Inflammatory macrophage (primary cell): ENCODE results near the gene PRPS1L1.

Experiments used
- DNase-seq, 2 donors: peaks; one replicate each; pipeline ENCODE4 v3.0.0-alpha.2; 2020 to 2022

Gene PRPS1L1

GRCh38 chr7:18013936-18014335 lies 13.7 kb downstream of the PRPS1L1 start:
- DNase-seq, result no peak

DNA sequence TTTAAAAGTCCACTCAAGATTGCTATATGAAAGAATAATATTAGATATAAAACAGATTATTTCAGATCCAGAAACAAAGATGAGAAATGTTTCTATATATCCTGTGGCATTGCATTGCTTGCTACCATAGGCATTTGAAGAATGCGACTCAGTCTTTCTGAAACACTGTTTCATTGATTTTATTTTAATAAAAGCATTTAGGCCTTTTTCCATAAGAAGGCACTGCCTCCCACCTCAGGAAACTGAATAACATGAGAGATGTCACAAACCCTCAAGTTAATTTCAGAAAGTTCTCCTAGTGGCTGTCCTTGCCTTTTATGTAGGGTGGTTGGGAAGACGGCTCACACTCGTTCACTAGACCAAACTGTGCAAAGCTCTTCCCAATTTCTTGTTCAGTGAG lies 23.3 kb downstream of the PRPS1L1 start:
- no peak for DNase-seq

GRCh38 chr7:18003286-18003994 lies 24.2 kb downstream of the PRPS1L1 start:
- DNase-seq, result no peak

GRCh38 chr7:17998692-17999091 lies 29.0 kb downstream of the PRPS1L1 start:
- no peak for DNase-seq

DNA sequence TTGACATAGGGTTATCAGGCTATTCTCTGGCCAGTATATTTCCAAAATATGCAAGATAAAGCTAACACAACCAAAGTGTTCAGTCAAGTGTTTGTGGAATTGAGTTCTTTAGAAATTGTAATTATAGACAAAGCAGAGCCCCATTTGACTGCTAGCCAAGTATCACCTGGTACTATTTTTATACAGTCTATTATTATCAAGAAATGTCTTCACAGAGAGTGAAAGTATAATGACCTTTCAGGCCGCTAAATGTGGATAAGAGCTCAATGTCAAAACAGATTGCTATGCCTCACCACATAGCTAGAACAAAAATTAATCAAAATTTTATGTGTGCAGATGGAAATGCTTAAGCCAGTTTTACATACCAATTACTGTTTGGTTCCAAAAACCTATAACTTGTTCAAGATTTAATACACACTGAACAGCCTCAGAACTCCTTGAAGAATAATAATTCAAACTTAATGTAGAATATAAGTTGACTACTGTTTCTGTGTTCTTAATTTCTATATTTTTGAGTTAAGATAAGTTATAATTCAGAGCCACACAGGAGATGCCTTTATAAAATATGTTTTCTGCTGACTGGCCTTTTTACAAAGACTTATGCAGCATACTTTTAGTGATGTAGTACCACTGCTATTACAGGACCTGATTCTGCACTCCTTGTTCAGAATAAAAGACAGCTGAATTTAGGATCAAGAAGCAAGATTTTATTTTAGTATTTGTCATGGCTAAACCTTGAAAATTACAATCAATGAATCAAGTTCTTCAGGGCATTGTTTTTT lies 31.0 kb downstream of the PRPS1L1 start:
- DNase-seq, result no peak

DNA sequence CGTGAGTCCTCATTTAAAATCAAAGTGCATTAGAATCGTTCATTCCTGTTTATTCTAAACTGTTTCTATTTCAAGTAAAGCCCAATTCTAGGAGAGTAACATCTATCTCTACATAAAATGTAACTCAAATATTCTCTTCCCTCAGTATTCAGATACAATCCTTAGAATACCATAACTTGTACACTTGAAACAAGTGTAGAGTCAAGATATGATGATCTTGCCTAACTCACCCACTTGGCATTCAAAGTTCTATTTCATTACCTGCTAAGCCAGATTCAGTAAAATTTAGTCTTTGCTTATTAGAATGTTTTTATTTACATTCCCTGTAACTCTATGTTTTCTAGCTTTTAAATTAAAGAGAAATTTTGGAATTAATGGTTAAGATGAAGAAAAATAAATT lies 31.6 kb downstream of the PRPS1L1 start:
- no peak for DNase-seq

DNA sequence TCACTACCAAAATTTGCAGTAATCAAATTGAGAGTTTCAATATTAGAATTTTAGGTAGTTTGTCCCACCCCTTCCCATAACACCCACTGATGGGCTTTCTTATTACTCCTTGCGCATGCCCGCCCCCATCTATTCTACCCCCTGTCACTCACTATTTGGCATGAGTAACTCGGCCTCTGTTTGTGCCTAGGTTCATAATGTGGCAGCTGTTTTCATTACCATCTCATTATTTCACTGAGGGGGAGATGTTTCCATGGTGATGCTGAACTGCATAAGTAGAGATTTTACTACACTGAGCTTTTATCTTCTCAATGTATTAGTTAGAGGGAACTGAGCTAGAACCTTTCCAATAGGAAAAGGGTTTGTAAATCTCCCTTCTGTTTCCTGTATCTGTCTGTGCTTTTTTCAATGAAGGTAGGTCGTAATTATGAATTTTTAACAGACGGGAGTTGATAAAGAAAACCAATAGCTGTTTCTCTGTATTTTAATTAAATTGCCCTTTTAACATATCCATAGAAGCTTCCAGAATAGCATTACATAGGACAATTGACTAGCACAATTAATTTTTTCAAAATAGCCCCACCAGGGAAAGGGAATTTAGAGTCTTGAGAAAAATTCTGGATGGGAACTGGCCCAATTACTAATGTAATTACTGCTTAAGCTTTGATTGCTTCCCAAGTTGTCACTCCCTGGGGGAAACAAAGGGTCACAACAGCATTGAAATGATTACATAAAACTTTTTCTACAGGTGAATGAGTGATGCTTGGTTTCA lies 33.4 kb downstream of the PRPS1L1 start:
- no peak for DNase-seq

DNA sequence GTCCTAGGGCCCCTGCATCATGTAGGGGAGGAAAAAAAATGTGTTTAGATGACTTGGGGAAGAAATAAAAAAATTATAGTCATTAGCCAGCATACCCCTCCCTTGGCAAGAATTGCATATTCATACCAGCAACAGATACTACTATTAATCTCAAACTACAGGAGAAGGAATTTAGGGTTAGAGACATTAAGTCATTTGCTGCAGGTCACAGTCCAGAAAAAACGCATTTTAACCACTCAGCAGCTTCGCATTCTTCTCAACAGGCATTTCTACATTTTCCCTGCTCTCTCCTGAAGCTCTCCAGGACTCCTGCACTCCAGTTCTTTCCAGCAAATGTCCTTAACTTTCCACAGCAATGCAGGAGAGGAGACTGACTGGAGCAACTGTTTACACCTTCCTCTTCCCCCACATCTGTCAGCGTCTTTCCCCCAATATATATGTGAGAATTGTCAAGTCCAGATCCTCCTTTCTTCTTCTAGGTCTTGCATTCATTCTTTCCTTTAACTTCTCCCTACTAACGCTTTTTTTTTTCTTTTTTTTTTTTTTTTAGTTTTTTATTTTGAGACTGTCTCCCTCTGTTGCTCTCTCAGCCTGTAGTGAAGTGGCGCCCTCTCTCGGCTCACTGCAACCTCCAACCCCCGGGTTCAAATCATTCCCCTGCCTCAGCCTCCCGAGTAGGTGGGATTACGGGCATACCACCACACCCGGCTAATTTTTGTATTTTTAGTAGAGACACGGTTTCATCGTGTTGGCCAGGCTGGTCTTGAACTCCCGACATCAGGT lies 35.6 kb downstream of the PRPS1L1 start:
- peak in 1 of 2 donors; percentile 17 for DNase-seq

GRCh38 chr7:17990761-17991160 lies 36.9 kb downstream of the PRPS1L1 start:
- no peak for DNase-seq

- no peak for DNase-seq
Measured at GRCh38 chr7:17989546-17989945, 38.1 kb downstream of the PRPS1L1 start.

- DNase-seq, result no peak
Measured at GRCh38 chr7:17988858-17989257, 38.8 kb downstream of the PRPS1L1 start.

GRCh38 chr7:17988141-17988540 lies 39.5 kb downstream of the PRPS1L1 start:
- no peak for DNase-seq

- no peak for DNase-seq
Measured at GRCh38 chr7:17986851-17987250, 40.8 kb downstream of the PRPS1L1 start.

DNA sequence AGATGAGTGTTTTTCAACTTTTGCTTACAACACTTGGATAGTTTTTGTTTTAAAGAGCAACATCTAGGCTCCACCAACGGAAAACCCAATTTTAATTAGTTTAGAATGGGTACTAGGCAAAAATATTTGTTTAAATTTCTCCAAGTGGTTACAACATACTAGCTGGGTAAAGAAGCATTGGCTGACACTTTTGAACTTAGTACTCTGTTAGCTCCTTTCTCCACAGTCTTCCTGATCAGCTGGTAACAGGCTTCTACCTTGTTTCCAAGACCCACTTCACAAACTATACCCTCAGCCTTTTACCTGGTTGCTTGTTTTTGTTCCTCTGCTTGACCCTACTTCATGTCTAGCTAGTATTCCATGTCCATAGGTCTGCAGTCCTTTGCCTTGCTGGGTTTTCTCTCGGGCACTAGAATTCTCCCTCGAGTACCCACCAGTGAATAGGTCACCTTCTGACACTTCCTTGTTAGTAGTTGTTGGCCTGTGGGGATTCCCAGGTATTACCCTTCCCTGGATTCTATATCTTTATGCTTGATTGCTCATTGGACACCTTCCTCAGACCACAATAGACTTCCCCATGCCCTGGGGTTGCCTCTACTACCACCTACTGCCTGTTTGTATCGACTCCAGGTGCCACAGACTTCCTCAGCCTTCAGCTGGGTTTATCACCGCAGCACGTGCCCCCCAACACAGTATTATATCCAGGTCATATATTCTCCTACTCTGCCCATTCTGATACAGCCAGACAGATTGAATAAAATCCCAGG lies 42.0 kb downstream of the PRPS1L1 start:
- no peak for DNase-seq

GRCh38 chr7:17984288-17984687 lies 43.4 kb downstream of the PRPS1L1 start:
- DNase-seq, result no peak

- peak; percentile 29 to 85 for DNase-seq
Measured at GRCh38 chr7:17983221-17984062, 44.2 kb downstream of the PRPS1L1 start.

GRCh38 chr7:17976952-17977351 lies 50.7 kb downstream of the PRPS1L1 start:
- DNase-seq, result no peak
